BLaER1 (cell line): Measurements from ENCODE around the gene SEPTIN5.

Source experiments
- H3K27ac ChIP-seq: shearing (Covaris generic); formaldehyde crosslinking; 2 replicates; pipeline ENCODE4 v1.8.1; 2022
- H3K27me3 ChIP-seq: shearing (Covaris generic); formaldehyde crosslinking; 2 replicates; pipeline ENCODE4 v1.8.1; 2022
- H3K36me3 ChIP-seq: shearing (Covaris generic); formaldehyde crosslinking; 2 replicates; pipeline ENCODE4 v1.8.1; 2022
- H3K4me1 ChIP-seq: shearing (Covaris generic); formaldehyde crosslinking; 2 replicates; pipeline ENCODE4 v1.8.1; 2022
- H3K4me2 ChIP-seq: shearing (Covaris generic); formaldehyde crosslinking; 2 replicates; pipeline ENCODE4 v1.8.1; 2022
- H3K4me3 ChIP-seq: shearing (Covaris generic); formaldehyde crosslinking; 2 replicates; pipeline ENCODE4 v1.8.1; 2022
- H3K9ac ChIP-seq: shearing (Covaris generic); formaldehyde crosslinking; 2 replicates; pipeline ENCODE4 v1.8.1; 2022
- H3K9me3 ChIP-seq: shearing (Covaris generic); formaldehyde crosslinking; 2 replicates; pipeline ENCODE4 v1.8.1; 2022
- H4K20me1 ChIP-seq: shearing (Covaris generic); formaldehyde crosslinking; 2 replicates; pipeline ENCODE4 v1.8.1; 2022
- Cebpa-rat ChIP-seq: shearing (Covaris generic); IDR thresholded peaks from 2 replicates; pipeline ENCODE4 v1.8.1; 2022

Gene SEPTIN5

GRCh38 chr22:19761725-19762567, 47.6 kb downstream of the SEPTIN5 start:
- no peak for TF ChIP-seq Cebpa-rat
- H3K4me3 ChIP-seq = no peak overlapping the region
- H3K27ac ChIP-seq = no peak overlapping the region
- peaks cover 37% of the 10 kb centered on the region for H3K4me1 ChIP-seq
- H3K36me3 ChIP-seq = no peaks in the 10 kb centered on the region
- H3K9me3 ChIP-seq = no peaks in the 10 kb centered on the region
- no peak overlapping the region for H3K9ac ChIP-seq
- peaks cover 100% of the 10 kb centered on the region for H3K27me3 ChIP-seq
- peaks cover 93% of the 10 kb centered on the region for H4K20me1 ChIP-seq
- H3K4me2 ChIP-seq = no peak overlapping the region

GRCh38 chr22:19762568-19763457, 48.5 kb downstream of the SEPTIN5 start:
- Histone ChIP-seq H3K4me1 (peaks cover 39% of the 10 kb centered on the region), H3K4me3 (no peak overlapping the region), H3K9me3 (no peaks in the 10 kb centered on the region), H3K27me3 (peaks cover 100% of the 10 kb centered on the region), H3K27ac (no peak overlapping the region), H3K36me3 (no peaks in the 10 kb centered on the region), H3K9ac (no peak overlapping the region), H4K20me1 (peaks cover 92% of the 10 kb centered on the region), H3K4me2 (no peak overlapping the region)
- no peak for TF ChIP-seq Cebpa-rat

GRCh38 chr22:19763458-19764298, 49.4 kb downstream of the SEPTIN5 start:
- no peak overlapping the region for H3K4me2 ChIP-seq
- H3K9me3 ChIP-seq = no peaks in the 10 kb centered on the region
- no peaks in the 10 kb centered on the region for H3K36me3 ChIP-seq
- peaks cover 45% of the 10 kb centered on the region for H3K4me1 ChIP-seq
- no peak overlapping the region for H3K9ac ChIP-seq
- no peak for TF ChIP-seq Cebpa-rat
- H4K20me1 ChIP-seq = peaks cover 89% of the 10 kb centered on the region
- peaks cover 100% of the 10 kb centered on the region for H3K27me3 ChIP-seq
- H3K4me3 ChIP-seq = no peak overlapping the region
- H3K27ac ChIP-seq = no peak overlapping the region

- no peak for TF ChIP-seq Cebpa-rat
- Histone ChIP-seq H3K9ac (no peak overlapping the region), H3K27me3 (peaks cover 100% of the 10 kb centered on the region), H3K36me3 (no peaks in the 10 kb centered on the region), H3K27ac (no peak overlapping the region), H3K4me2 (no peak overlapping the region), H3K9me3 (no peaks in the 10 kb centered on the region), H4K20me1 (peaks cover 85% of the 10 kb centered on the region), H3K4me1 (peaks cover 51% of the 10 kb centered on the region), H3K4me3 (no peak overlapping the region)
Measured at GRCh38 chr22:19764299-19764593, 49.9 kb downstream of the SEPTIN5 start.

- H3K4me3 ChIP-seq = peak overlapping the region; percentile 66
- no peak overlapping the region for H3K9ac ChIP-seq
- H4K20me1 ChIP-seq = peaks cover 81% of the 10 kb centered on the region
- no peaks in the 10 kb centered on the region for H3K9me3 ChIP-seq
- peaks cover 100% of the 10 kb centered on the region for H3K27me3 ChIP-seq
- peaks cover 55% of the 10 kb centered on the region for H3K4me1 ChIP-seq
- H3K36me3 ChIP-seq = no peaks in the 10 kb centered on the region
- H3K4me2 ChIP-seq = peak overlapping the region; percentile 88
- TF ChIP-seq Cebpa-rat = no peak
- no peak overlapping the region for H3K27ac ChIP-seq
Measured at GRCh38 chr22:19764636-19765476, 50.6 kb downstream of the SEPTIN5 start.

GRCh38 chr22:19765477-19766239, 51.4 kb downstream of the SEPTIN5 start:
- peaks cover 100% of the 10 kb centered on the region for H3K27me3 ChIP-seq

GRCh38 chr22:19766240-19766510, 51.9 kb downstream of the SEPTIN5 start:
- no peak for TF ChIP-seq Cebpa-rat
- Histone ChIP-seq H3K36me3 (no peaks in the 10 kb centered on the region), H3K4me2 (peak overlapping the region; percentile 88), H4K20me1 (peaks cover 75% of the 10 kb centered on the region), H3K9me3 (no peaks in the 10 kb centered on the region), H3K9ac (no peak overlapping the region), H3K4me3 (peak overlapping the region; percentile 66), H3K27ac (no peak overlapping the region), H3K27me3 (peaks cover 100% of the 10 kb centered on the region), H3K4me1 (peaks cover 54% of the 10 kb centered on the region)

More at GRCh38 chr22:19765477-19766239, 51.4 kb downstream of the SEPTIN5 start:
- Histone ChIP-seq H3K4me3 (peak overlapping the region; percentile 66), H4K20me1 (peaks cover 77% of the 10 kb centered on the region), H3K27ac (no peak overlapping the region), H3K9ac (no peak overlapping the region), H3K9me3 (no peaks in the 10 kb centered on the region), H3K36me3 (no peaks in the 10 kb centered on the region), H3K4me2 (peak overlapping the region; percentile 88), H3K4me1 (peaks cover 55% of the 10 kb centered on the region)
- peak; percentile 68 for TF ChIP-seq Cebpa-rat

GRCh38 chr22:19766511-19767426, 52.5 kb downstream of the SEPTIN5 start:
- no peak overlapping the region for H3K27ac ChIP-seq
- H3K4me3 ChIP-seq = peak overlapping the region; percentile 66
- no peak for TF ChIP-seq Cebpa-rat
- peak overlapping the region; percentile 88 for H3K4me2 ChIP-seq
- peaks cover 69% of the 10 kb centered on the region for H4K20me1 ChIP-seq
- H3K9ac ChIP-seq = no peak overlapping the region
- peaks cover 55% of the 10 kb centered on the region for H3K4me1 ChIP-seq
- H3K36me3 ChIP-seq = no peaks in the 10 kb centered on the region
- peaks cover 100% of the 10 kb centered on the region for H3K27me3 ChIP-seq
- no peaks in the 10 kb centered on the region for H3K9me3 ChIP-seq
